ENCODE data around the gene MINDY4. TPM values are rescaled to one million over a fixed set of nuclear protein-coding genes. Genes with fewer than 3 reads are reported as not detected.

Gene MINDY4
- total RNA-seq, 2 donors from 2014 or later = 13.9 to 18.4 TPM

DNA sequence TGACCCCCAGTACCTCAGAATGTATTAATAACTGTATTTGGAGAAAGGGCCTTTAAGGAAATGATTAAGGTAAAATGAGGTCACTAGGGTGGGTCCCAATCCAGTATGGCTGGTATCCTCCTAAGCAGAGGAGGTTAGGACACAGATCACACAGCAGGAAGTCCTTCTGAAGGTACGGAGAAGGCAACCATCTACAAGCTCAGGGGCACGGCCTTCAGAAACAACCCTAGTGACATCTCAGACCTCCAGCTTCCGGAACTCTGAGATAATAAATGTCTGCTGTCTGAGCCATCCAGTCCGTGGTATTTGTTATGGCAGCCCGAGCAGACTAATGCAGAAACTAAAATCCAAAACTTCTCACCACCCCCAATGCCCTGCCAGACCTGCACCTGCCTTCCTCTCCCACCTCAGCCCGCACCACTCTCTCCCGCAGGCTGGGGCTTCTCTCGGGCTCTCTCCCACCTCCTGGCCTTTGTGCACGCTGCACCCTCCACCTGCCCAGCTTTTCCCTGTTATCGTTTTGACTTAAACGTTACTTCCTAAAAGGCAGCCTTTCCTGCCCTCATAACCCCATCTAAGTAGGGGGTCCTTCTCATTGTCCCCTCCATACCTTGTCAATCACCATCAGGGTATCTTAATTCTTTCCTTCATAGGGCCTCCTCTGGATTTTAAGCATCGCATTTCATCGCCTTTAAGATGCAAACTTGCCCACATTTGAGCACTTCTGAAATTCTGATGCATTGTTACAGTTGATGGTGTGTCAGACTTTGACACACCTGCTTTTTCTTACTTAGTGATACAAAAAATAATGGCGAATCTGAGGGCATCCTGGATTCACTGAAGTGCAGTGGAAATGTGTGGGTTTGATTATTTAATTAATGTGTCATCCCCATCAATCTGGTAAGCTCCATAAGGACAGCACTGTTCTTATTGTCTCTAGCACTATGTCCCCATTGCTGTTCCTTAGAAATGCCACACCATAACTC, 108.2 kb downstream of the MINDY4 start:
- intact Hi-C loops (cut with DNase I) = no loop called here
- no peak for DNase-seq (ENCODE audit: low spot score)

DNA sequence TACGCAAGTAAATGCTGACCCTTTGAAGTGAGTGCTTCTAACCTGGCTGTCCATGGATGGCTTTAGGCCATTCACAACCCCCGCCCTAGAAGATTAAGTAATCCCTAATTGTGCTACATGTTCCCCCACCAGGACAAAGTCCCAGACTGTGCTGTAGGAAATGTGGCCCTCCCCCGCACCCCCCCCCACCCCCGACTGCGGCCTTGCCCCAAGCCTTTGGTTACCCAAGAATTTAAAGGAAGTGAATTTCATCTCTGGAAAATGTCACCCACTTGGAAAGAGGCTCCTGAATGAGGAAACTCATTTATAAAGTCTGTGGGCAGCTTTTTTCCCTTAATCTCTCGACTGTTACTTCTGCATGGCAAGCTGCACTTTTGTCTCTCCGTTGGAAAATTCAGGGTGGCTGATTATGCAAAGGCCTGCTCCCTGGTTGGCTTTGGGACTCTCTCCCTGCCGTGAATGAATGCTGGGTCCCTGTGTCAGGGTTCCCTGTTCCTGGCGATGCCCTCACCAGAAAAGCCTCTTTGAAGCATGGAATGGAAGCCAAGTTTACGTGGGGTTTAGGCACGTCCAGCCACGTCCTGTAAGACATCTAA, 109.0 kb downstream of the MINDY4 start:
- intact Hi-C loops (cut with DNase I) = no loop called here
- no peak for DNase-seq (ENCODE audit: low spot score)

DNA sequence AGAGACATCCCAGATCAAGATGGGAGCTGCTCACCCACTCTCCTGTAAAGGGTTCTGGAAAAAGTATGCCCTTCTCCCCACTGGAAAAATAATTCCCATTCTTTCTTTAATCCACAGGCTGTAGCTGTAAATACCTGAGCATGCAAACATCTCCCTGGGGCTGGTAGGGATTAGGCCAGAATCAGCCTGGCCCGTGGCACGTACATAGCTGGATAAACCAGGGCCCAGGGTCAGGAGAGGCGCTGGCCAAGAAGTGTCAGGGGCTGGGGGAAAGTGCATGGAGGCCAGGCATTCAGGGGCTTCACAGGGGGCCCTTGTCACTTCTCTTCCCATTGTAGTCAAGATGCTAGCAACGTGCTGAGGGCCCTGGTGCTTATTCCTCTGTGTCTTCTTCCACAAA, 109.7 kb downstream of the MINDY4 start:
- intact Hi-C loops (cut with DNase I) = no loop called here
- DNase-seq (ENCODE audit: low spot score) = no peak

DNA sequence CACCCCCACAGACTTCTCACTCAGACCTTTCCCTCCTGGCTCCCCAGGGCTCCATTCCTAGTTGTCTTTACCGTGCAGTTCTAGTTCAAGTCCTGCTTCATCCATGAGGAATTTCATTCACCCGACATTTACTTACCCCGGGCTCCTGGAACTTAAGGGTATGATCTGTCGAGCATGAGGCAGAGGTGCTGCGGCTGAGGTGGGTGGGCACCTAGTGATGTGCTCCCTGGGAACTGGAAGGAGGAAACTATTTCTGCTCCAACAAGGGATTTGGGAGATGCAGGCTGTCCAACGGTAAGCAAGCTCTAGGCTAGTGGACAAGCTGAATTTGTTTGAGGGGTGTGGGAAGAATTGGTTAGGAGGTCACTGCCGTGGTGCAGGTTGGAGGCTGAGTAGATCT, 110.2 kb downstream of the MINDY4 start:
- intact Hi-C loops (cut with DNase I) = no loop called here
- DNase-seq (ENCODE audit: low spot score) = no peak

DNA sequence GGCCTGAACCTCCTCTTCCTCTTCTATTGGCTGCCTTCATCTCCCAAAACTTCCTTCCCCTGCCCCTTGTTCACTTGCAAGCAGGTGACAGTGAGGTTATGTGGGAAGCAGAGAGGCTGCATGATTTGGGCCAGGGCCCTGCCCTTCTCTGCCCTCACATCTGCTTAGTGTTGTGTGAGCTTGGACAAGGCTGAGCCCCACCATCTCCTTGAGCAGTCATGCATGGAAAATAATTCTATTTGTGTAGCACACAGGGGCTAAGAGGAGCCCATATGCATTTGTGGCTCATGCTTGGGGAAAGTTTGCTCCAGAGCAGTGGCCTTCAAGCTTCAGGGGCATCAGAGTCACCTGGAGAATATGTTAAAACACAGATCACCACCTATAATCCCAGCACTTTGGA, 113.7 kb downstream of the MINDY4 start:
- no peak for DNase-seq (ENCODE audit: low spot score)
- intact Hi-C loops (cut with DNase I) = no loop called here

DNA sequence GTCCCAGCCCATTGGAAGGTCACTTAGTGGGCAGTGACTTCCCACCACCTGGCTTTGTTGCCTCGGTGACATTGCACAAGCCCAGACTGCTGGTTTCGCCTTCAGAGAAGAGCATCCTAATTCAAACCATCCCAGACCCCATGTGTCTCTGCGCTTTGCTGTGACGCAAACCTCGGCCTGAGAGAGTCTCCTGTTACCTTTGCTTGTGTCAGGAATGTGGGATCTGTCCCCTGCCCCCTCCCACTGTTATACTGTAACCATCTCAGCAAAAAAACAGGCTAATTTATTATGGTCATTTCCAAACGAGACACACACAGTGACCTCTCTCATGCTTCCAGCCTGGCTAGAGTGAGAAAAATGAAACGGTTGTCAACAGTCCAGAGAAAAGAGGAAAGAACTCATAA, 115.4 kb downstream of the MINDY4 start:
- intact Hi-C loops (cut with DNase I) = no loop called here
- DNase-seq (ENCODE audit: low spot score) = no peak

DNA sequence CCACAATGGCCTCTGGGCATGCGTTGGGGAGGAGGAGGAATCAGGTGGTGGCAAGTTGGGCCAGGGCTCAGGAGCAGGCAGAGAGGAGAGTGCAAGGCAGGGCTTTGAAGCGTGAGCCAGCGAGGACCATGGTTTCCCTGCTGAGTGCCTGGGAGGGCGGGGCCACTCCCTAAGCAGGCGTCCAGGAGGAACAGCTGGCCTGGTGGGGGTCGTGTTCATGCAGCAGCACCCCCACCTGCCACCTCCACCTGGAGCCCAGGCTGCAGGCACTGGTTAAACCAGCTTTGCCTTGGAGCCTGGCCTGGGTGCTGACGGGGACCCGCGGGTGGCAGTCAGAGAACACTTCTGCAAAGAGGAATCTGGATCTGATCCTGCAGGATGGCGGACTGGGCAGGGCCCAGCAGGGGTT, 116.3 kb downstream of the MINDY4 start:
- no peak for DNase-seq (ENCODE audit: low spot score)

DNA sequence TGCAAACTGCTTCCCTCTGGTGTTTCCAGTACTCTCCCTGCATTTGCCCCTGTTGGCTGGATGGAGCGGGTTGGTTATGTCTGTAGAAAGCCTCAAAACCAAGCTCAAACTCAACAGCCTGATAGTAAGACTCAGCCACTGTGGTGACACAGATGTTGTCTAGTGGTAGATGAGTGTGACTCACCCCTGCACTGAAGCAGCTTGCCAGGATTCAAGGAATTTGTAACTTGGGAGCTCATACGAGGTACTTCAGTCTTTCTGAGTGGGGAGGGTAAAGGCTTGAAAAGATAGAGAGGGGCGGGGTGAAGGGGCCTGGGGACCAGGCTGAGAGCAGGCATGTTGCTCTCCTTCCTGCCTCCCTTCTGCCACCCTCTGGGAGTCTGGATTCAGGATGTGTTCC, 117.5 kb downstream of the MINDY4 start:
- intact Hi-C loops (cut with DNase I) = no loop called here
- DNase-seq (ENCODE audit: low spot score) = no peak

More for the DNA sequence above, 116.3 kb downstream of the MINDY4 start:
- intact Hi-C loops (cut with DNase I) = no loop called here

DNA sequence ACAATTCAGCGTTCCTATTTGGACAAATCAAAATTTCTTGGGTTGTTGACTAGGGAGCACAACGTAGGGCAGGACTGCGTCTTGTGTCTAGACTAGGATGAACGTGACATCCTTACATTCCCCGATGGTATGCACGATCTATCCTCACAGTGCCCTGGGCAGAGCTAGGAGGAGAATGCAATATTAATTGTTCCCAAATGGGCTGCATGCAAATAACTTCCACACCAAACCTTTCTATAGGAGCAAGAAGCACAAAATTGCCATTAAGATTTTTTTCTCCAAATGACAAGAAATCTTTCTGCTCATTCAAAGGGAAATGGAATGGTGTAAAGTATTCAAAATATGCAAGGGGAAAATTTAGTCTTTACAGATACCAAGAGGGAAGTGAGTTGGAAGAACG, 119.0 kb downstream of the MINDY4 start:
- no peak for DNase-seq (ENCODE audit: low spot score)
- intact Hi-C loops (cut with DNase I) = no loop called here

DNA sequence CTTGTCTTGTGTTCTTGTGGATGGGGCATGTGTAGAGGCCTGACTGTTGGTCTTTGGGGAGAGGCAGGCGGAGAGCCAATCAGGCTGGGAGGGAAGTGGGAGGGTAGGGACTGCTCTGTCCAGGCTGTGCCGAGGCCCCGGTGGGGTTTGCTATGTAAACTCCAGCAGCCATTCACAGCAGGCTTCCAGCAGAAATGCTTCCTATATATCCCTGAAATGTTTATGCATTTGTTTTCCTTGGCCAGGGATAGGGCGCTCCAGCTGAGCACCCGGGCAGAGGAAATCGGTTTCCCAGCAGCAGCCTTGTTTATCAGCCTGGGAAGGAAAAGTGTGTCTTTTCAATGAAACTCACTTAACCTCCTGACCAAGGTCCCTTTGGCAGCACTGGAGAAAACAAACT, 122.1 kb downstream of the MINDY4 start:
- no peak for DNase-seq (ENCODE audit: low spot score)
- intact Hi-C loops (cut with DNase I) = no loop called here

DNA sequence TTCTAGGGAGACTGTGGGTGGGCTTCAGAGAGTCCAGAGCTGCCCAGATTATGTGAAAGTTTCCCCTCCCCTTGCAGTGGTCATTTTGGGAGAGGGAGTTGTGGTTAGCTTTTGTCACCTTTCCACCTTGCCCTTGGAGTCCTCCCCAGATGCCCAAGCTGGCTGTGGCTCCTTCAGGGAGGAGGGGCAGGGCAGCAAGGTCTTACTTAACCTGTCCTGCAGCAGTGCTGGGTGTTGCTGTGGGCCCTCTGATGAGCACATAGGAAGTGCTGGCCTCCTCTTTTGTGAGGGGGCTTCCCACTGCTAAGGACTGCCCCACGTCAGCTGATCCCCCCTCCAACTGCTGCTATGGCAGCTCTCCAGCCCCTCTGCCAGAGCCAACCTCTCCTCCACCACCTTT, 122.8 kb downstream of the MINDY4 start:
- DNase-seq (ENCODE audit: low spot score) = no peak
- intact Hi-C loops (cut with DNase I) = no loop called here

DNA sequence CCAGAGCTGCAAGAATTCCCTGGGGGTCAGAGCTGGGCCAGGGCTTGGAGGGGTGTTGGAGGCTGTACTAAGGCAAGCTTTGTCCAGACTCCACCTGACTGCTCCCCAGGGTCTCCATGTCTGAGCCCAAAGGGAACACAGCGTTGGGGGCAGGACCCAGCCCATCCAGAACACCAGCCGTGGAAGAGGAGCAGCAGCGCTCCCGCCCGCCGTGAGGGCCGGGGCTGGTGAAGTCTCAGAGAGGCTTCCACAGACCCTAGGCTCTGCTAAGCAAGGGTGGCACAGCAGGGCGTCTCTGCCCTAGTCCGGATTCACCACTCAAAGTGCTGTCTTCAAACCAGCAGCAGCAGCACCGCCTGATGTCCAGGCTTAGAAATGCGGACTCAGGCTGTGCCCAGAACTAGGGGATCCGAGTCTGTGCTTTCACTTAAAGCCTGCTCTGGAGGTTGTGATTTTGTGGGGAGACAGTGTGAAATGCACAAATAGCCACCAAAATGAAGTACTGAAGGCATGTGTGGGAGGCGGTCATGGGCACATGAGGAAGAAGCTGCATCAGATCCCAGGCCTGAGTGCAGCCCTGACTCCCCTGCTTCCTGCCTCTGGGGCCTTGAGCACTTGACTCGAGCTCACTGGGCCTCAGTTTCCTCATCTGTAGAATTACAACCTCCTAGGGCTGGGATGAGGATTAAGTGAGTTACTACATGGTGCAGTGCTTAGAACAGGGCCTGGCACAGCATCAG, 123.8 kb downstream of the MINDY4 start:
- intact Hi-C loops (cut with DNase I) = no loop called here

DNA sequence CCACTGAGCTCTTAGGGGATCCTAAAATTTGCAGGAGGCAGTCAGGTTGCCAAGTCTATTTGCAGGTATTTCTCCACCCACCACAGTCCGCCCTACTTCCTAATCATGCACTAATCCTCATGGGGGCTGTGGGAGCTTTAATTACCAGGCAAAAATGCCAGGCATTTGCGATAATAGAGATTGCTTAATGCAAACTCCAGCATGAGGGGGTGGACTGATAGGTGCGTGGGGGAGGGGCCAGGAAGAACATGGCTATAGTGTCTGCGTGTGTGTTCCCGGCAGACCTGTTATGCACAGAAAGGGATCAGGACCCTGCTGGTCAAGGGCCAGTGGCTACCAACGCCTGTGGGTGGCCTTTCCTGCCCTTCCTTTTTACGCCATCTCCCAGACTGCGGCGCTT, 124.8 kb downstream of the MINDY4 start:
- intact Hi-C loops (cut with DNase I) = no loop called here
- DNase-seq (ENCODE audit: low spot score) = no peak

More for the DNA sequence above, 123.8 kb downstream of the MINDY4 start:
- DNase-seq (ENCODE audit: low spot score) = no peak

DNA sequence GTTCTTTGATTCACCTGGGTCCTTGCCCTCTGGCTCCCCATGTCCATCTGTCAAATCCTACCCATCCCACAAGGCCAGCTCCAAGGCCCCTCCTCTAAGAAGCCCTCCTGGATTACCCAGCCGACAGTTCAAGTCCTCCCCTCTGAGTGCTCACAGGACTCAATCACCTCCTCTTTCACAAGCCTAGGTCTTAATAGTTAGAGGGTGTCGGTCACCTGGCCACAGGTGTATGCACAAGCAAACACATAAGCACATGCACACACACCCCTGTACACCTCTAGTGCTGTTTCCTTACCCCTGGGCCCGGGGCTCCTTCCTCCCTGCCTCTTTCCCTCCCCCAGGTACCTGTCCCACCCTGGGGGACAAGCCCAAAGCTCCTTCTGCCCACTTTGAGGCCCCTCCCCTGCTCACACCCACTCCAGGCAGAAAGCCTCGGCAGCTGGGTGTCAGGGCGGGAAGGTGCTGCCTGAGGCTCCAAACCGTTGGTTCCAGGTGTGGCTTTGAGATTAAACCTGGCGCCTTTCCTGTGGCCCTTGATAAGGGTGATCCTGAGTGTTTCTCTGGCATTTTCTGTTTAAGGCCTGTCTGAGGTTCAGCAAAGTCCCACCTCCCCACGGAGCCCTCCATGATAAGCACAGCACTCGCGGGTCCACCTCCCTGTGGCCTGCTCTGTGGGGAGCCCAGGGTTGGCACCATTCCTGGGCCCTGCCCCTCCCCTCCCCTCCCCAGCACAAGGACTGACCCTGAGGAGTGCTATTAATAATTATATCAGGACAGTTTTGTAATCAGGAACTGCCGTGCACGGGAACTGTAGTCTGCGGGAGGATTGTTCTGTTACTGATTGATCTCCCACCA, 125.8 kb downstream of the MINDY4 start:
- intact Hi-C loops (cut with DNase I) = no loop called here
- DNase-seq (ENCODE audit: low spot score) = no peak

DNA sequence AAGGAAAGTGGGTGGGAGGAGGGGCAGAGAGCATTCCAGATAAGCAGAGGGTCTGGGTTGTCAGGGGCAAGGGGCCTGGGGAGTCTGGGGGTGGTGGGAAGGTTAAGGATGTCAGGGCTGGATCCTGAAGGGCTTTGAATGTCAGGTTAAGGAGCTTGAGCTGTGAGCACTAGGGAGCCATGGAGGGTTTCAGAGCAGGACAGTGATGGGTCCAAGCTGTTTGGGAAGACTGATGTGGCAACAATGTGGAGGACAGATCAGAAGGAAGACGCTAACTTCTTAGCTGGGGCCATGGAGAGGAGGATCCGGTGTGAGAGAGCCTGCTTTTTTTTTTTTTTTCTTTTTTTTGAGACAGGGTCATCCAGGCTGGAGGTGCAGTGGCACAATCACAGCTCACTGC, 126.6 kb downstream of the MINDY4 start:
- intact Hi-C loops (cut with DNase I) = no loop called here

DNA sequence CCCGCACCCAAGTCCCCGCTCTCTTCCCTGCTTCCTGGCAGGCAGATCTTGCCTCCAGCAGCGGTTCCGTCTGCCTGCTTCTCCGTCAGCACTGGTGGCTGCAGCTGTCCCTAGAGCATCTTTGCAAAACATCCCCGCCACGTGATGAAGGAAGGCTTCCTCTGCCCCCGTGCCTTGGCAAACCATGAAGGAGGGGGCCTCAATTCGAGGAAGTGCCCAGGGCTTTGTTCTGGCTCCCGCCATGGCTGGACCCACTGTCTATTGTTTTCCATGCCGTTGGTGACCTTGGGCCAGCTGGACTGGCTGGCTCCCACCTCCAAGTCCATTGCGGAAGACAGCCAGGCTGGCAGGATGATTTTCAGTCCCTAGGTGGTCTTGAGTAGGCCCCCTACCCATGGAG, 127.2 kb downstream of the MINDY4 start:
- intact Hi-C loops (cut with DNase I) = no loop called here
- DNase-seq (ENCODE audit: low spot score) = no peak

More for the DNA sequence above, 126.6 kb downstream of the MINDY4 start:
- no peak for DNase-seq (ENCODE audit: low spot score)

DNA sequence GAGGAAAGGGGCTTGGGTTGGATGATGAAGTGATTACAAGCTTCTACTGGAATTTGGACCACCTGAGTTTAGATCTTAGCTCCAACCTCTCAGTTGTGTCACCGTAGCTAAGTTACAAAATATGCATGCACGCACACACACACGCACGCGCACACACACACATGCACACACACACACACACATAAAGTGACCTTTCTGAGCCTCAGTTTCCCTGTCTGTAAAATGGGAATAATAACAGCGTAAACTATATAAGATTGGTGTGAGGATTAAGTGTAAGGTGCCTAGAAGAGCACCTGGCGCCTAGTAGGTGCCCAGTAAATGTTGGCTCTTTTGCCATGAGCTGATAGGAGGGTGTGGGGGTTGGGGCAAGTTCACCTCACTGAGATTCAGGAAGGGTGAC, 127.8 kb downstream of the MINDY4 start:
- DNase-seq (ENCODE audit: low spot score) = no peak
- intact Hi-C loops (cut with DNase I) = no loop called here

DNA sequence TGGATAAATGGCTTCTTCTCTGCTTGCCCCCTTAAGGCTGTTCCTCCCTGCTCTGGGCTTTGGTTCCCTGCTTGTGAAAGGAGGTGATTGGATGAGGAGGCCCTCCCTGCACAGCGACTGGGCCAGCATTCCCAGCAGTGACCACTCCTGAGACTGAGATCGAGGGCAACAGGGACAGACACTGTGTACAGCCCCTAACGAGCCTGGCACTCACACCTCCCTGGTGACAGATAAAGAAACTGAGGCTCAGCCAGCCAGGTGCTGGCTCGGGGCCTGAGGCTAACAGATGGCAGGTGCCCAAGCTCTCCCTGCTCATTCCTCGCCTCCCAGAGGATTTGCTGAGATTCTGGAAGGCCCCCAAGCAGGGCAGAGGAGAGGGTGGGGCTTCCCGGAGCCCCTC, 128.4 kb downstream of the MINDY4 start:
- intact Hi-C loops (cut with DNase I) = no loop called here
- DNase-seq (ENCODE audit: low spot score) = no peak

DNA sequence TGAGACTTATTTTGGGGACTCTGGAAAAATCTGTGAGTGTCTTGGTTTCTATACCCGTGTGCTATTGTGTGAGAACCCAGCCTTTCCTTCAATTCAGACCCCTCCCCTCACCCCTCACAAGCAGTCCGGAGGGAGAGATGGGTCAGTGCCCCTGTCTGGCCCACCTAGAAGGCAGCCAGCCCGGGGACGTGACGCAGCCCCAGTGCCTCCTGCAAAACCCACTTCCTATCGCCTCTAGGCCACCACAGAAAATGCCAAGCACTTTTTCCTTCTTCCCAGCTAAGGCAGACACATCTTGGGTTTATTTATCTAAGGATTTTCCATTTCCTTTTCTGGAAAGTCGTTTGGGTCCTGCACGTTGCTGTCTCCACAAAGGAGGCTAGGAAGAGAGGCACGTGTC, 128.8 kb downstream of the MINDY4 start:
- intact Hi-C loops (cut with DNase I) = no loop called here
- no peak for DNase-seq (ENCODE audit: low spot score)
